CD4-positive, alpha-beta memory T cell (primary cell): ENCODE data around the gene USP24. TPM values are rescaled to one million over a fixed set of nuclear protein-coding genes. Genes with fewer than 3 reads are reported as not detected.
"Not testable (repeated sequence)": the region's sequence is repeated elsewhere in the genome, so short reads cannot be mapped to it uniquely, and the experiment has no call there.

Experiments used
- CTCF ChIA-PET: fragments of 350-600 bp; sonication (Branson Sonifier 250); formaldehyde crosslinking; loops from one replicate; lab custom pipeline; 2021; ENCODE audit warnings: inconsistent platforms; ENCODE audit not compliant: partially characterized antibody; lab: Charles Lee
- POLR2A ChIA-PET: fragments of 350-600 bp; sonication (Branson Sonifier 250); formaldehyde crosslinking; loops from one replicate; lab custom pipeline; 2021; ENCODE audit not compliant: partially characterized antibody; lab: Charles Lee
- DNase-seq, 5 donors: peaks; one replicate each; pipeline versions ENCODE4 v3.0.0 to v3.0.0-alpha.2; 2020 to 2022; ENCODE audit warnings: mixed read lengths in 1 of 5
- H3K27ac ChIP-seq: one replicate; pipeline ENCODE4 v1.7.0; 2013; ENCODE audit warnings: low read depth, low read length
- H3K27me3 ChIP-seq: 2 replicates; pipeline ENCODE4 v1.7.0; 2013; ENCODE audit warnings: mild to moderate bottlenecking, low read length, moderate library complexity; ENCODE audit not compliant: insufficient read depth
- H3K36me3 ChIP-seq: 2 replicates; pipeline ENCODE4 v1.7.0; 2013; ENCODE audit warnings: mild to moderate bottlenecking, low read length, moderate library complexity; ENCODE audit not compliant: insufficient read depth
- H3K4me1 ChIP-seq: 2 replicates; pipeline ENCODE4 v1.7.0; 2013; ENCODE audit warnings: mild to moderate bottlenecking, low read length, moderate library complexity; ENCODE audit not compliant: insufficient read depth
- H3K4me3 ChIP-seq, 2 donors: one replicate each; pipeline ENCODE4 v1.7.0; 2013; ENCODE audit warnings: low read length in 2 of 2, mild to moderate bottlenecking in 1 of 2
- H3K9me3 ChIP-seq, 2 donors: one replicate each; pipeline ENCODE4 v1.7.0; 2013; ENCODE audit warnings: low read length in 2 of 2, control low read depth in 1 of 2; ENCODE audit not compliant: control insufficient read depth in 1 of 2
- H3K27ac Mint-ChIP-seq, 7 donors: one replicate each; pipeline ENCODE4 v1.8.0; 2020 to 2021; ENCODE audit warnings: mixed read lengths in 7 of 7, mild to moderate bottlenecking in 6 of 7, inconsistent platforms in 3 of 7, moderate library complexity in 3 of 7
- H3K27me3 Mint-ChIP-seq, 2 donors: one replicate each; pipeline ENCODE4 v1.8.0; 2020 to 2021; ENCODE audit warnings: mixed read lengths in 2 of 2
- H3K36me3 Mint-ChIP-seq, 2 donors: one replicate each; pipeline ENCODE4 v1.8.0; 2020 to 2021; ENCODE audit warnings: mixed read lengths in 2 of 2, inconsistent platforms in 1 of 2, mild to moderate bottlenecking in 1 of 2
- H3K4me1 Mint-ChIP-seq, 4 donors: one replicate each; pipeline ENCODE4 v1.8.0; 2020 to 2021; ENCODE audit warnings: mixed read lengths in 4 of 4, mild to moderate bottlenecking in 1 of 4
- H3K4me3 Mint-ChIP-seq, 8 donors: one replicate each; pipeline ENCODE4 v1.8.0; 2020 to 2021; ENCODE audit warnings: mixed read lengths in 8 of 8, mild to moderate bottlenecking in 7 of 8, moderate library complexity in 6 of 8, inconsistent platforms in 3 of 8
- H3K9me3 Mint-ChIP-seq, 8 donors: one replicate each; pipeline ENCODE4 v1.8.0; 2020 to 2021; ENCODE audit warnings: mixed read lengths in 8 of 8, mild to moderate bottlenecking in 5 of 8, inconsistent platforms in 3 of 8, moderate library complexity in 1 of 8
- intact Hi-C: fragments of 100-400 bp; cut with micrococcal nuclease; formaldehyde crosslinking; loops from one replicate; pipeline ENCODE4 v1.15.1; 2023
- polyA plus RNA-seq, 2 donors: library from polyadenylated mRNA; unstranded; fragments of 300-500 nt; fragmentation: Illumina TruSeq; gene quantifications; one replicate each; pipeline ENCODE4 v1.2.3, GENCODE V29; 2021
- total RNA-seq, 2 experiments: library from RNA; stranded (reverse); gene quantifications; one replicate each; pipeline ENCODE4 v1.2.3, GENCODE V29; 2021

The USP24 gene
- total and polyA plus RNA-seq, 4 experiments from 2014 or later = 1.6 to 74.2 (median 42.1) TPM

DNA sequence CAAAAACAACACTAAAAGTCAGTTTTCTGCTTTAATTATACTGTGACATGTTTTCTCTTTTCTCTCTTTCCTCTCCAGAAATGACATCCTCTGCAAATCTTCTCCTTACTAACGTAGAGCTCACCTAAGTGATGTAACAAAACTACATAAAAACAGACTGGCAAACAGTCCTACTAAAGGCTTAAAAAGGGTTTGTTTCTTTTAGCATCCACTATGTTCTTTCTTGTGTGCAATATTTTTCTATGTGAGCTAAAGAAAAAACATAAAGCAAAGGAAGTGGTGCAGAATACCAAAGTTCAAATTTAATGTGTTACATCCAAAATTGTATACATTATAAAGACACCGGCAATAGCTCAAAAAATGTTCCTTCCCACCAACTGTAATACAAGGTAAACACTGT lies 14.5 kb downstream of the USP24 start:
- Mint-ChIP-seq H3K27me3 (no peaks in the 10 kb centered on the region), H3K27ac (peak overlapping the region in 3 of 7 donors; percentile 6 to 42 (median 18)), H3K36me3 (peaks cover 17 to 19% of the 10 kb centered on the region in 2 donors), H3K9me3 (no peaks in the 10 kb centered on the region), H3K4me1 (peaks cover 65 to 86% (median 76%) of the 10 kb centered on the region in 4 donors), H3K4me3 (peak overlapping the region in 2 of 8 donors; percentile 28 to 37)
- H3K27ac ChIP-seq = no peak overlapping the region
- no peaks in the 10 kb centered on the region for H3K27me3 ChIP-seq
- no peak overlapping the region for H3K4me3 ChIP-seq
- H3K36me3 ChIP-seq = no peaks in the 10 kb centered on the region
- DNase-seq = no peak
- peaks cover 81% of the 10 kb centered on the region for H3K4me1 ChIP-seq
- ChIA-PET POLR2A (interaction anchor here (0.9 to 1.8 kb wide), 4 partner anchors 11 to 17 kb away, joined by 3 to 12 read pairs (median 4); partner anchors contain the start of gene USP24), CTCF (no interaction called here)
- intact Hi-C loops = loop anchor here (2.0 kb wide), 1 partner anchor 14 kb away; no protein-coding TSS in a partner anchor
- H3K9me3 ChIP-seq = no peaks in the 10 kb centered on the region

DNA sequence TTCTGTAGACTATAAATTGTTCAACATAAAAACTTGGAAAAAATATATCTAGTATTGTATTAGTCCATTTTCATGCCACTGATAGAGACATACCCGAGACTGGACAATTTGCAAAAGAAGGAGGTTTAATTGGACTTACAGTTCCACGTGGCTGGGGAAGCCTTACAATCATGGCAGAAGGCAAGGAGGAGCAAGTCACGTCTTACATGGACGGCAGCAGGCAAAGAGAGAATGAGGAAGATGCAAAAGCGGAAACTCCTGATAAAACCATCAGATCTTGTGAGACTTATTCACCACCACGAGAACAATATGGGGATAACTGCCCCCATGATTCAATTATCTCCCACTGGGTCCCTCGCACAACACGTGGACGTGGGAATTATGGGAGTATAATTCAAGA lies 15.4 kb downstream of the USP24 start:
- H3K9me3 Mint-ChIP-seq, H3K27ac Mint-ChIP-seq, CTCF ChIA-PET, H3K27ac ChIP-seq, H3K27me3 Mint-ChIP-seq, H3K36me3 ChIP-seq, H3K27me3 ChIP-seq, DNase-seq, H3K9me3 ChIP-seq, H3K4me3 ChIP-seq: not testable (repeated sequence)
- POLR2A ChIA-PET = interaction anchor here (1.6 to 1.8 kb wide), 2 partner anchors 12 to 13 kb away, joined by 4 to 12 read pairs; no protein-coding TSS in a partner anchor
- Mint-ChIP-seq H3K36me3 (peaks cover 13 to 24% of the 10 kb centered on the region in 2 donors), H3K4me3 (peak overlapping the region in 1 of 8 donors; percentile 64), H3K4me1 (peaks cover 69 to 88% (median 78%) of the 10 kb centered on the region in 4 donors)
- intact Hi-C loops = loop anchor here (2.0 kb wide), 1 partner anchor 13 kb away; no protein-coding TSS in a partner anchor
- peaks cover 81% of the 10 kb centered on the region for H3K4me1 ChIP-seq

DNA sequence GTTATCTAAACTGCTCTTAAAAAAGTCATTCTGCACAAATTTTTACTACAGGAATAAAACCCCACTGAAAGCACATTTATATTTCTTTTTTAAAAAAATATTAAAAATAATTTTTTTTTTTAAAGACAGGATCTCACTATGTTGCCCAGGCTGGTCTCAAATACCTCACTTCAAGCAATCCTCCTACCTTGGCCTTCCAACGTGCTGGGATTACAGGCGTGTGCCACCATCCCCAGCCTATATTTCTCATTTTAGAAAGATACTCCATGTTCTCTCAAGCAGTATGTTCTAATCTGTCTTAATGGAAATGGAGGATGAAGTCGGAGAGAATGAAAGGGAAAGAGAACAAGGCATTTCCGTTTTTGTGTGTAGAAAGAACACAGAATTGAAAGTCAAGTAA lies 17.1 kb downstream of the USP24 start:
- Mint-ChIP-seq H3K27me3 (no peaks in the 10 kb centered on the region), H3K27ac (peak overlapping the region in 3 of 7 donors; percentile 8 to 63 (median 43)), H3K9me3 (no peaks in the 10 kb centered on the region), H3K36me3 (peaks cover 13 to 24% of the 10 kb centered on the region in 2 donors), H3K4me3 (peak overlapping the region in 1 of 8 donors; percentile 12), H3K4me1 (peaks cover 65 to 89% (median 78%) of the 10 kb centered on the region in 4 donors)
- no peak overlapping the region for H3K4me3 ChIP-seq
- H3K27ac ChIP-seq = no peak overlapping the region
- peaks cover 81% of the 10 kb centered on the region for H3K4me1 ChIP-seq
- no peak for DNase-seq
- no peaks in the 10 kb centered on the region for H3K9me3 ChIP-seq
- POLR2A ChIA-PET = interaction anchor here (1.3 kb wide), 1 partner anchor 17 kb away, joined by 4 read pairs; the partner anchor contains the start of gene USP24
- H3K36me3 ChIP-seq = no peaks in the 10 kb centered on the region
- CTCF ChIA-PET = no interaction called here
- no peaks in the 10 kb centered on the region for H3K27me3 ChIP-seq
- intact Hi-C loops = no loop called here

DNA sequence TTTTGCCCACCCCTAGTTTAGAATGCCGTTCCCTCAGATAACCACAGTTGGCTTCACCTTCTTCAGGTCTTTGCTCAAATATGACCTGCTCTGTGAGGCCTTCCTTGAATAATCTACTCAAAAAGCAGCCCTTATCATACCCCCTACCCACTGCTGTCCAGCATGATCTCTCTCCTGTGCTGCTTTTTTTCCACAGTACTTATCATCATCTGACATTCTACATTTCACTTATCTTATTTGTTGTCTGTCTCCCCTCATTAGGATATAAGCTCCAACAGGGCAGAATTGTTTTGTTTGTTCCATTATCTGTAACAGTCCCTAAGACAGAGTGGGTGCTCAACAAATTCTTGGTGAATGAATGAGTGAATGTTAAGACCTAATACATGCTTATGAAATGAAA lies 18.1 kb downstream of the USP24 start:
- Mint-ChIP-seq H3K27ac (peak overlapping the region in 4 of 7 donors; percentile 6 to 71 (median 12)), H3K4me1 (peaks cover 62 to 87% (median 77%) of the 10 kb centered on the region in 4 donors), H3K9me3 (no peaks in the 10 kb centered on the region), H3K27me3 (no peaks in the 10 kb centered on the region), H3K36me3 (peaks cover 13 to 20% of the 10 kb centered on the region in 2 donors), H3K4me3 (peak overlapping the region in 4 of 8 donors; percentile 1 to 43 (median 20))
- POLR2A ChIA-PET = interaction anchor here (1.3 kb wide), 1 partner anchor 18 kb away, joined by 4 read pairs; the partner anchor contains the start of gene USP24
- Histone ChIP-seq H3K9me3 (no peaks in the 10 kb centered on the region), H3K4me3 (no peak overlapping the region), H3K27ac (no peak overlapping the region), H3K27me3 (no peaks in the 10 kb centered on the region), H3K36me3 (no peaks in the 10 kb centered on the region), H3K4me1 (peaks cover 72% of the 10 kb centered on the region)
- CTCF ChIA-PET = no interaction called here
- intact Hi-C loops = no loop called here
- no peak for DNase-seq

DNA sequence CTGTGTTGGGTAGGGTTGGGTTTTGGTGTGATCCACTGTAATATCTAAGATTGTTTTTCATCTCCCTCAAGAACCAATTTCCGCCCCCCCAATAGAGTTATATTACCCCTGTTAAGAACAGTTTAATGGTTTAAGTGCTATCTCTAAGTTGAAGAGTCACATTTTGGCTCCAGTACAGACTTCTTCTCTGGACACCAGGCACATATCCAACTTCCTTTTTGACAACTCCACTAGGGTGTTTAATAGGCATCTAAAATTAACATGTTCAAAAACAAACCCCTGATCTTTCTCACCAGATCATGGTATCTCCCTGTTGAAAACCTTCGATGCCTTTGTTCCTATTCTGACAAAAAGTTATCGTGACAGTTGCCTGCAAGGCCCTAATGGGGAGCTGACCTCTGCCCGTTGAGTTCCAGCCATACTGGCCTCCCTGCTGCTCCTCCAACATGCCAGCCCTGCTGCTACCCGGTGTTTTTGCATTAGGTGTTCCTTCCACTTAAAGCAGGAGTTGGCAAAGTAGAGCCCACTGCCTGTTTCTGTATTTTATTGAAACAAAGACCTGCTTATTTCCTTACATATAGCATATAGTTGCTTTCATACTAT lies 18.6 kb downstream of the USP24 start:
- Mint-ChIP-seq H3K4me3 (peak overlapping the region in 4 of 8 donors; percentile 7 to 41 (median 28)), H3K27me3 (no peaks in the 10 kb centered on the region), H3K36me3 (peaks cover 13 to 20% of the 10 kb centered on the region in 2 donors), H3K9me3 (no peaks in the 10 kb centered on the region), H3K4me1 (peaks cover 63 to 88% (median 77%) of the 10 kb centered on the region in 4 donors), H3K27ac (peak overlapping the region in 5 of 7 donors; percentile 10 to 76 (median 50))
- DNase-seq = no peak
- intact Hi-C loops = no loop called here
- CTCF ChIA-PET = no interaction called here
- Histone ChIP-seq H3K4me3 (no peak overlapping the region), H3K4me1 (peaks cover 68% of the 10 kb centered on the region), H3K27ac (no peak overlapping the region), H3K27me3 (no peaks in the 10 kb centered on the region), H3K36me3 (no peaks in the 10 kb centered on the region), H3K9me3 (no peaks in the 10 kb centered on the region)
- POLR2A ChIA-PET = interaction anchor here (1.3 kb wide), 1 partner anchor 19 kb away, joined by 4 read pairs; the partner anchor contains the start of gene USP24

DNA sequence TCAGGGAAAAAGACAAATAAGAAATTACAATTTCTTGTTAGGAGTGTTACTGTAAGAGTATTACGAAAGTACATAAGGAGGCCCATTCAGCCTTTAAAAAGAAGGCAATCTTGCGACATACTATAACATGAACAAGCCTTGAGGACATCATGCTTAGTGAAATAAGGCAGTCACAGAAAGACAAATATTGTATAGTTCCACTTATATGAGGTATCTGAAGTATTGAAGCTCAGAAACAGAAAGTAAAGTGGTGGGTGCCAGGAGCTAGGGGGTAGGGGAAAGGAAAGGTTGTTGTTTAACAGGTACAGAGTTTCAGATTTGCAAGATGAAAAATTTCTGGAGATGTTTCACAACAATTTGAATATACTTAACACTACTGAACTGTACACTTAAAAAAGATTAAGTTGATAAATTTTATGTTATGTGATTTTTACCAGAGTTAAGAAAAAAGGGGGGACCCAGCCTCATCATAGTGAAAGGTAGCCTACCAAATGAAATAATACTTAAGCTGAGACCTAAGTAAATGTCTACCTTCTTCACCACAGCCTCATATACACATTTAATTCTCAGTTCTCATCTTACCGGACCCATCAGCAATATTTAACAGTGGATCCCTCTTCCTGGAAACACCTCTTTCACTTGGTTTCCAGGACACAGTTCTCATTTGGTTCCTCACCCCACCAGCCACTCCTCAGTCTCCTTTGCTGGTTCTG lies 19.5 kb downstream of the USP24 start:
- no peaks in the 10 kb centered on the region for H3K27me3 ChIP-seq
- Mint-ChIP-seq H3K9me3 (no peaks in the 10 kb centered on the region), H3K27me3 (no peaks in the 10 kb centered on the region), H3K27ac (peak overlapping the region; percentile 32 to 88 (median 57)), H3K4me3 (peak overlapping the region in 5 of 8 donors; percentile 4 to 49 (median 37)), H3K36me3 (peaks cover 13 to 19% of the 10 kb centered on the region in 2 donors), H3K4me1 (peaks cover 57 to 81% (median 71%) of the 10 kb centered on the region in 4 donors)
- no peak overlapping the region for H3K27ac ChIP-seq
- no peak overlapping the region for H3K4me3 ChIP-seq
- peaks cover 60% of the 10 kb centered on the region for H3K4me1 ChIP-seq
- H3K9me3 ChIP-seq = no peaks in the 10 kb centered on the region
- intact Hi-C loops = no loop called here
- H3K36me3 ChIP-seq = no peaks in the 10 kb centered on the region
- DNase-seq = no peak
- ChIA-PET CTCF (interaction anchor here (0.6 kb wide), 1 partner anchor 17 kb away, joined by 3 read pairs; no protein-coding TSS in a partner anchor), POLR2A (no interaction called here)
